GM12878 (cell line): ENCODE measurements around the gene SF3B5.

Experiments
- CTCF ChIP-seq, 3 experiments: IDR thresholded peaks in 2 of 3; conservative IDR thresholded peaks in 1 of 3; 2 replicates each; pipeline ENCODE4 v1.5.1; 2011; ENCODE audit warnings: low read depth in 3 of 3, low read length in 3 of 3, mild to moderate bottlenecking in 3 of 3, control low read depth in 2 of 3, moderate library complexity in 2 of 3, inconsistent platforms in 1 of 3, mixed read lengths in 1 of 3; ENCODE audit not compliant: control insufficient read depth in 2 of 3, insufficient read depth in 1 of 3; ENCODE audit errors: extremely low read depth in 1 of 3
- SKIL ChIP-seq: fragments of 450-650 bp; IDR thresholded peaks from 2 replicates; pipeline ENCODE4 v1.6.1; 2017; ENCODE audit warnings: mild to moderate bottlenecking, low read depth, inconsistent platforms; ENCODE audit not compliant: poor library complexity, severe bottlenecking

DNA sequence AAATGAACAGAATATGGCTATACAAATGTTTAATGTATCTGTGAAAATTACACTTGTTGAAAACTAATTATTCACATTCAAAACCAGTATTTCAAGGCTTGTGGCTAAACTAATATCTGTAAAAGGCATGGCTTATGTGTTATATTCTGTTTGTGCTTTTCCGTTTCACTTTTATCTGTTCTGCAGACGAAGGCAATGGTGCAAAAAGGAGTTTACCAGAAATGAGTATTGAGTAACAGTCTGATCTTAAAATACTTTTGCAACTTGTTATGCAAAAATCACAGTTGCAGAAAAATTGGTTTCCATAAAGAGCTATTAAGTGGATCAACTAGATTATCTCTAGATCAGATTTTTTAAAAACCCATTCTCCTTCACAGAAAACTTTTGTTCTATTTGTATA, 45.5 kb upstream of the SF3B5 start:
- no peak for TF ChIP-seq CTCF (IDR thresholded peaks at IDR 0.05 in 2 of 3, conservative IDR thresholded peaks at IDR 0.05 in 1 of 3; ENCODE audit: control insufficient read depth in 2 of 3, extremely low read depth in 1 of 3, insufficient read depth in 1 of 3, low read depth in 3 of 3, low read length in 3 of 3)
- TF ChIP-seq SKIL = no peak
